Central memory CD8-positive, alpha-beta T cell (primary cell): ENCODE data around the gene HSPB6.

Source experiments
- ATAC-seq: fragments of 150-1000 bp; cut with Tn5 transposase; replicated peaks from 2 replicates; pipeline ENCODE4 v1.10.0; 2022; ENCODE audit warnings: mild to moderate bottlenecking, moderate FRiP score, moderate number of reproducible peaks; ENCODE audit not compliant: poor library complexity, severe bottlenecking; ENCODE audit errors: extremely low read depth
- DNase-seq, 2 donors: peaks; one replicate each; pipeline ENCODE4 v3.0.0; 2021; ENCODE audit warnings: low spot score in 2 of 2
- H3K27ac Mint-ChIP-seq: one replicate; pipeline ENCODE4 v1.8.0; 2022; ENCODE audit warnings: low read depth, mild to moderate bottlenecking, moderate library complexity, mixed read lengths
- H3K27me3 Mint-ChIP-seq: one replicate; pipeline ENCODE4 v1.8.0; 2022; ENCODE audit warnings: mixed read lengths
- H3K36me3 Mint-ChIP-seq: one replicate; pipeline ENCODE4 v1.8.0; 2022; ENCODE audit warnings: mild to moderate bottlenecking, moderate library complexity, mixed read lengths; ENCODE audit not compliant: insufficient read depth
- H3K4me1 Mint-ChIP-seq: one replicate; pipeline ENCODE4 v1.8.0; 2022; ENCODE audit warnings: mixed read lengths
- H3K4me3 Mint-ChIP-seq: one replicate; pipeline ENCODE4 v1.8.0; 2022; ENCODE audit warnings: mild to moderate bottlenecking, moderate library complexity, mixed read lengths
- H3K9me3 Mint-ChIP-seq: one replicate; pipeline ENCODE4 v1.8.0; 2022; ENCODE audit warnings: mixed read lengths

Gene HSPB6

DNA sequence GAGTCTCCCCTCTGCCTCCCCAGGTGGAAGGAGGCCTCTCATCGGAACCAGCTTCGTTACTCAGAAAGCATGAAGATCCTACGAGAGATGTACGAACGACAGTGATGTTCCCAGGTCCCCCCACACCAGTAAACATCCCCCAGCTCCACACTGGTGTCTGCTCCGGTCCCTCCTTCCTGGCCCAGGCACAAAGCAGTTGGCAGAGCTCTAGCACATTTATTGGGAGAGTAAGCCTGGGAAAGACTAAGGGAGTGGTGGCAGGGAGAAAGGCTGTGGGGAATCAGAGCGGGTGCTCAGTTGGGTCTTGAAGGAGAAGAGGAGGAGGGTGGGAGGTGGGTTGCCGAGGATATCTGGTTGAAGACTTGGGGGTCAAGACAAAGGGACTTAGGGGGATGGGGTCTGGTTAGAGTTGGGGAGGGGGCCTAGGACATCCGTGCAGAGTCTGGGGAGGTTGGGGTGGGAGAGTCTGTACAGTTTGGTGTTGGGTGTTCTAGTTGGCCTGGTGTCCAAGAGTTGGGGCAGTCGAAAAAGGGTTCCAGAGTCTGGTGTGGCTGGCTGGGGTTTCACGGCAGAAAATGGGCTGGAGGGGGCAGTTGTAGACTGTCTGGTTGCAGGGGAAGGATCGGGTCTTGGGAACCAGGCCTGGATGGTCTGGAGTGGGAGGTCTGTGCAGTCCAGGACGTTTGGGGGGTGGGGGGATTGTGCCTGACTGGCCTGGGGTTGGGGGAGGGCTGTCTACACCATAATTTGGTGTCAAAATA, 2.3 kb downstream of the HSPB6 start:
- H3K4me1 Mint-ChIP-seq = peaks cover 17% of the 10 kb centered on the region
- ATAC-seq = no peak
- H3K4me3 Mint-ChIP-seq = peak overlapping the region; percentile 24

DNA sequence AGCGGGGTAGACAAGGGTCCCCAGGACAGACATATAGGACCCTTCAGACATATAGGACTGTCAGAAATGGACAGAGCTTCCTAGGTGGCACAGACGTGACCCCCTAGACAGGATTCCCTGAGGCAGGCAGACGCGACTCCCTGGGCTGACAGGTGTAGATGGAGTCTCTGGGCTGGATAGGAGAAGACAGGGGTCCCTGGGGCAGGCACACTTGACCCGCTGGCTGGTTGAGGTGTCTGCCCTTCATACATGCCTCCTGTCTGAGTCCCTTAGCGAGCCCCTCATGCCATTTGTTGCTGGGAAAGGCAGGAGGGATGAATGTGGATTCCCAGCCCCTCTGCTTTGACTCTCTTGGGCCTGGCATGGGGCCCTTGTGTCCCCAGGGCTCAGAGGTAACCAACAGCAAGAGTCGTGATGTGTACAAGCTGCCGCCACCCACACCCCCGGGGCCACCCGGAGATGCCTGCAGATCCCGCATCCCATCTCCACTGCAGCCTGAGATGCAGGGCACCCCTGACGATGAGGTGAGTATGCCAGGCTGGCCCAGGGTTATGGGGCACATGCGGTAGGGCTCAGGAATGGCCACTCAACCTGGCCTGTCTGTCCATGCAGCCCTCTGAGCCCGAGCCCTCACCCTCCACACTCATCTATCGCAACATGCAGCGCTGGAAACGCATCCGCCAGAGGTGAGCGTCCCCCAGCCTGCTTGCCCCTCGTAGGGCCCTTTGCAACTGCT, 3.0 kb downstream of the HSPB6 start:
- Mint-ChIP-seq H3K4me3 (no peak overlapping the region), H3K4me1 (peaks cover 18% of the 10 kb centered on the region), H3K27me3 (no peaks in the 10 kb centered on the region), H3K9me3 (no peaks in the 10 kb centered on the region), H3K36me3 (peaks cover 11% of the 10 kb centered on the region), H3K27ac (no peak overlapping the region)
- no peak for DNase-seq
- ATAC-seq = no peak

More for the DNA sequence above, 2.3 kb downstream of the HSPB6 start:
- DNase-seq = no peak
- Mint-ChIP-seq H3K9me3 (no peaks in the 10 kb centered on the region), H3K27ac (peak overlapping the region; percentile 4), H3K27me3 (no peaks in the 10 kb centered on the region), H3K36me3 (peaks cover 11% of the 10 kb centered on the region)

DNA sequence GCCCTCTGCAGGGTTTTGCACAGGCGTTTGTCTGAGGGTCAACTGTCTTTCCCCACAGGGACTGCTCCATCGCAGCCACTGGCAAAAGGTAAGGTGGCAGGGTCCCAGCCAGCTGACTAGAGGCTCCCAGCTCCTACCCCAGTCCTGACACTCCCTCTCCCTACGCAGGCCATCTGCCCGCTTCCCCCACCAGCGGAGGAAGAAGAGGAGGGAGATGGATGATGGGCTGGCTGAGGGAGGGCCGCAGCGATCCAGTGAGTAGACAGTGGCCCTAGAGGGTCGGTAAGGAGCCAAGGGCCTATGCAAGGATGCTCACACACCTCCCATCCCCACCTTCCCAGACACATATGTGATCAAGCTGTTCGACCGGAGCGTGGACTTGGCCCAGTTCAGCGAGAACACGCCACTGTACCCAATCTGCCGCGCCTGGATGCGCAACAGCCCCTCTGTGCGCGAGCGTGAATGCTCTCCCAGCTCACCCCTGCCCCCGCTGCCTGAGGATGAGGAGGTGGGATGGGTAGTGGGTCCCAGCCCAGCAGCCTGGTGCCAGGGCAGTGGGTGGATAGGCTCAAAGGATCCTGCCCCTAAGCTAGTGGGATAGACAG, 4.0 kb downstream of the HSPB6 start:
- Mint-ChIP-seq H3K36me3 (peaks cover 13% of the 10 kb centered on the region), H3K27me3 (no peaks in the 10 kb centered on the region), H3K27ac (no peak overlapping the region), H3K4me3 (no peak overlapping the region), H3K4me1 (peaks cover 27% of the 10 kb centered on the region), H3K9me3 (no peaks in the 10 kb centered on the region)
- ATAC-seq = no peak
- DNase-seq = no peak

DNA sequence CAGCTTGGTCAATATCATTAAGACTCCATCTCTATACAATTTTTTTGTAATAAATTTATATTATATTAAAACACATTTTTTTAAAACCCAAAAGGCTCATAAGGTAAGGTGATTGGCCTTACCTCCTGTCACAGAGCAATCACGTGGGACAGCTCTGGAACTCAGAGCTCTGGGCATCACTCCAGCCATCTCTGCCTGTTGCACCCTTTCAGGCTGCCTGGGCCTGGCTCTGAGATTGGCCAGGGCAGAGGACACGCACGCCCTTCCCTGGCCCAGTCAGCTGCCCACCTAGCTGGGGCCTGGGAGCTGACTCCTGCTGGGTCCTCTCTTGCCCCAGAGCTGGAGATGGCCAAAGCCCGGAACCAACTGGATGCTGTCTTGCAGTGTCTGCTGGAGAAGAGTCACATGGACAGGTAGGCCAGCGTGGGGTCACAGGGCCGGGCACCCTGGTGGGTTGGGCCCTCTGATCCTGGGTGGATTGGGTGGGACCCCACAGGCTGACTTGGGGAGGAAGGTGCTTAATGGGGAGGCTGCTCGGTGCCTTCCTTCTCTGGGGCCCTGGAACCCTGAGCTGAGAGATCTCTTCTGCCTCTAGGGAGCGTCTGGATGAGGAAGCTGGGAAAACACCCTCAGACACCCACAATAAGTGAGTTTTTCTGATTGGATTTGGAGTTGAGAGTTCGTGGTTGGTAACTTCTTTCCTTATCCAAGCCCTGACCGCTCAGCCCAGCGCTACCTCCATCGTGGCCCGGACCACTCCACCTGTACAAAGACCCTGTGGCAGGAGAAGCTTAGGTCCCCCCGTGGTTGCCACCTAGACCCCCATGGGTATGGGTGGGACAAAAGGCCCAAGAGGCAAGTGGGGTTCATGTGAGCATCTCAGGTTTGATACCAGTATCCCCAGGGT, 4.7 kb downstream of the HSPB6 start:
- Mint-ChIP-seq H3K27ac (no peak overlapping the region), H3K4me3 (no peak overlapping the region), H3K4me1 (peaks cover 28% of the 10 kb centered on the region), H3K27me3 (no peaks in the 10 kb centered on the region), H3K9me3 (no peaks in the 10 kb centered on the region), H3K36me3 (peaks cover 11% of the 10 kb centered on the region)
- ATAC-seq = no peak
- no peak for DNase-seq

DNA sequence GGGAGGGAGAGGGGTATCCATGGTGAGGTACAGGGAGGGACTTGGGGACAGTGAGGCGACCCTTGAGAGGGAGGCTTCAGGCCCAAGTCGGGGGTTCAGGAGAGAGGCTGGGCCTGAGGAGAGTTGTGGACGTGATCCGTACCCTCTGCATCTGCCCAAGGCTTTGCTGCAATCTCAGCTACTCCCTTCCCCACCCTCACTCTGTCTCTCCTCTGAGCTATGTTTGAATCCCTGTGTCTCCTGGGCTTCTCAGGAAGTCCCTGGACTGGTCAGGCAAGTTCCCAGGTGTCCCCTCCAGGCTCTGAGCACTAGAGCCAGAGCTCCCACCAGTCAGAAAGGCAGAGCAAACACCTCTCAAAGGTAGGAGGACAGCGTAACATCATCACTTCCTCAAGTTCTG, 6.7 kb downstream of the HSPB6 start:
- Mint-ChIP-seq H3K27ac (no peak overlapping the region), H3K27me3 (no peaks in the 10 kb centered on the region), H3K4me3 (peak overlapping the region; percentile 46)

DNA sequence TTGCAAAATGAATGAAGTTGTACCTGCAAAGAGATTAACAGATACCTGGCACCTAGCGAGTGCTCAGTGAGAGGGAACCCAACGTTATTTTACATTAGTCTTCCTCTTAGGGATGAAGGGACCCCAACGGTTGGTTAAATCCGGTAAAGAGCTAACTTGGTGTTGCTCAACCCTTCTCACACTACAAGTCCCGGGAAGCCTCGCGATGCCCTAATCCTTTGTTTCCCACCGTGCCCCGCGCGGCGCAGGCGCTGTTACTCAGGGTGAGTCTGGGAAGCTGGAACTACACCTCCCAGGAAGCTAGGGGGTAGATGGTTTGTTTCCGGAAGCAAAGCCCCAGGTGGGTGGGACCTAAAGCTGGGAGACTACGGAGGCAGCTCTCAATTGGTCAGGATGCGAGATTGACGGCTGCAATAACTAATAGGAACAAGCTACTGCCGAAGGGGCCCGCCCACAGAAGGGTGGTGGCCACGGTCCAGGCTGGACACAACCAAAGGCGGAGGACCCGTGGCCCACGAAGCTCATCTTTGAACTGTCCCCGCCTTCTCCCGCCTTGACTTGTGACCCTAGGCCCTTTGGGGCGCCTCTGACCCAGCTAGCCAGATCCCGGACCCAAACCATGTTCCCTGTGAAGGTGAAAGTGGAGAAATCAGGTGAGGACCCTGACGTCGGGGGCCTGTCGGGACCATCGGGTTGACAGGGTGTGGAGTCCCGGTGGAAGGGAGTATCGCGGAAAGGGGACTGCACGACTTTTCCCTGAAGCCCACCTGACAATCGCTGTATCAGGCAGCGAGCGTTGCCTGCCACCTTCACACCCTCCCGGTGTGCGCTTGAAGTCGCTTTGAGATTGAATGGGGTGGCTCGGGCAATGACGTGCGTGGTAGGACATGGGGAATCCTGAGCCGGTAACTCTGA, 8.5 kb downstream of the HSPB6 start, which contains the start of gene LIN37:
LIN37 (plus strand) TSS at position 471 of the 915 bp plus-strand sequence; CDS start at position 620, 149 bp downstream.
- Mint-ChIP-seq H3K36me3 (peaks cover 17% of the 10 kb centered on the region), H3K27me3 (no peaks in the 10 kb centered on the region), H3K27ac (peak within 1 kb of the TSS; percentile 78), H3K4me1 (peaks cover 42% of the 10 kb centered on the region), H3K9me3 (no peaks in the 10 kb centered on the region), H3K4me3 (peak within 1 kb of the TSS; percentile 97)
- peak; percentile 94 to 98 for DNase-seq
- peak; percentile 72 for ATAC-seq

More for the DNA sequence above, 6.7 kb downstream of the HSPB6 start:
- DNase-seq (no peak), ATAC-seq (no peak)
- Mint-ChIP-seq H3K4me1 (peaks cover 36% of the 10 kb centered on the region), H3K36me3 (peaks cover 12% of the 10 kb centered on the region), H3K9me3 (no peaks in the 10 kb centered on the region)

DNA sequence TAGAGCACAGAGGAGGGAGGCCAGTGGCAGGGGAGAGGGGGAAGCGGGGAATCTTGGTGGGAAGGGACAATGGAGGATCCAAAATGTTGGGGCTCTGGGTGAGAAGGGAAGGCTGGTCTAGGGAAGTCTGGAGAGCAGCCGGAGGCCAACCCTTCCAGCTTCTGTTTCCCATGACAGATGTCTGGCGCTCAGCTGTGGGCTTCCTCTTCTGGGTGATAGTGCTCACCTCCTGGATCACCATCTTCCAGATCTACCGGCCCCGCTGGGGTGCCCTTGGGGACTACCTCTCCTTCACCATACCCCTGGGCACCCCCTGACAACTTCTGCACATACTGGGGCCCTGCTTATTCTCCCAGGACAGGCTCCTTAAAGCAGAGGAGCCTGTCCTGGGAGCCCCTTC, 10.3 kb downstream of the HSPB6 start:
- H3K9me3 Mint-ChIP-seq = no peaks in the 10 kb centered on the region
- DNase-seq = no peak
- peak overlapping the region; percentile 97 for H3K4me3 Mint-ChIP-seq
- no peak for ATAC-seq
- peaks cover 21% of the 10 kb centered on the region for H3K36me3 Mint-ChIP-seq
- H3K27me3 Mint-ChIP-seq = no peaks in the 10 kb centered on the region
- peaks cover 52% of the 10 kb centered on the region for H3K4me1 Mint-ChIP-seq
- H3K27ac Mint-ChIP-seq = no peak overlapping the region

DNA sequence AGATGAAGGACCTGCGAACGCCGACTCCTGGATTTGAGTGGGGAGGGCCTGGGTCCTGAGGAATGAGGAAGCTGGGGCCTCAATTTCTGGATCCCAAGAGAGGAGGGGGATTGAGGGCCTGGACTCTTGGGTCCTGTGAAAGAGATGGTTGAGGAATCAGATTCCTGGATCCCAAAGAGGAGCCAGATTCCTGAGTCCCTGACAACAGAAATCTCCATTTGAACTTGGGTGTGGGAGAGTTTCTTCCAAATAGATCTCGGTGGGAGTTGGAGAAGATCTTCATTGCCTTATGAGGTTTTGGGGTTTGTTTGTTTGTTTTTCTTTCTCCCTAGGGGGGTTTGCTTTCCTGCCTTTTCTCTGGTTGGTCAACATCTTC, 10.8 kb downstream of the HSPB6 start:
- Mint-ChIP-seq H3K27me3 (no peaks in the 10 kb centered on the region), H3K27ac (peak overlapping the region; percentile 95), H3K4me3 (peak overlapping the region; percentile 97), H3K4me1 (peaks cover 53% of the 10 kb centered on the region), H3K36me3 (peaks cover 21% of the 10 kb centered on the region), H3K9me3 (no peaks in the 10 kb centered on the region)
- DNase-seq (no peak), ATAC-seq (no peak)

DNA sequence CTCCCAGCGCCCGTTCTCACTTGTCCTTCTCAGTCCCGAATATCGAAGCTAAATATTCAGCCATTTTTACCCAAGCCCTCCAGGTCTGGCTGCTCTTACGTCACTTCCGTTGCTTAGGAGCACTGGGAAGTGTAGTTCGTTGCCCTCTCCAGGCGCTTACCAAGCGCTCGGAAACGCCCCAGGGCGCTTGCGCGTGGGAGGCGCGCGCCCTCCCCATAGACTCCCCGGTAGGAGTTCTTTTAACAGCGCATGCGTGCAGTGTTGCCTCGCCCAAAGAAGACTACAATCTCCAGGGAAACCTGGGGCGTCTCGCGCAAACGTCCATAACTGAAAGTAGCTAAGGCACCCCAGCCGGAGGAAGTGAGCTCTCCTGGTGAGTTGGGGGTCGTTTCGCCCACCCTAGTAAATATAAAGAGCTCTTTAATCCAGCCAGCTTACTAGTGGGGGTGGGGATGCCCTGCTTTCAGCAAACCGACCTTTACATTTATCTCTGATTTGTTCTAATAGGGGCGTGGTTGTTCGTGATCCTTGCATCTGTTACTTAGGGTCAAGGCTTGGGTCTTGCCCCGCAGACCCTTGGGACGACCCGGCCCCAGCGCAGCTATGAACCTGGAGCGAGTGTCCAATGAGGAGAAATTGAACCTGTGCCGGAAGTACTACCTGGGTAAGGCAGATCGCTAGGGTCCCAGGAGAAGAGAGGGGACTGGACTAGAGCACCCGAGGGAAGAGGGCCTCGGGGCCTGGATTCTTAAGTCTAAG, 11.3 kb downstream of the HSPB6 start, which contains the start of the genes PSENEN and U2AF1L4:
PSENEN (plus strand) TSS at position 324 of the 759 bp plus-strand sequence; CDS start at position 604, 280 bp downstream.
U2AF1L4 (minus strand) TSS at position 91 of the 759 bp plus-strand sequence; CDS start at position 64, 27 bp downstream.
- H3K36me3 Mint-ChIP-seq = peaks cover 24% of the 10 kb centered on the region
- no peaks in the 10 kb centered on the region for H3K27me3 Mint-ChIP-seq
- DNase-seq (peak; percentile 89 to 97), ATAC-seq (peak; percentile 63)
- peak within 1 kb of the TSS; percentile 97 for H3K4me3 Mint-ChIP-seq
- peaks cover 59% of the 10 kb centered on the region for H3K4me1 Mint-ChIP-seq
- peak within 1 kb of the TSS; percentile 95 for H3K27ac Mint-ChIP-seq
- no peaks in the 10 kb centered on the region for H3K9me3 Mint-ChIP-seq

DNA sequence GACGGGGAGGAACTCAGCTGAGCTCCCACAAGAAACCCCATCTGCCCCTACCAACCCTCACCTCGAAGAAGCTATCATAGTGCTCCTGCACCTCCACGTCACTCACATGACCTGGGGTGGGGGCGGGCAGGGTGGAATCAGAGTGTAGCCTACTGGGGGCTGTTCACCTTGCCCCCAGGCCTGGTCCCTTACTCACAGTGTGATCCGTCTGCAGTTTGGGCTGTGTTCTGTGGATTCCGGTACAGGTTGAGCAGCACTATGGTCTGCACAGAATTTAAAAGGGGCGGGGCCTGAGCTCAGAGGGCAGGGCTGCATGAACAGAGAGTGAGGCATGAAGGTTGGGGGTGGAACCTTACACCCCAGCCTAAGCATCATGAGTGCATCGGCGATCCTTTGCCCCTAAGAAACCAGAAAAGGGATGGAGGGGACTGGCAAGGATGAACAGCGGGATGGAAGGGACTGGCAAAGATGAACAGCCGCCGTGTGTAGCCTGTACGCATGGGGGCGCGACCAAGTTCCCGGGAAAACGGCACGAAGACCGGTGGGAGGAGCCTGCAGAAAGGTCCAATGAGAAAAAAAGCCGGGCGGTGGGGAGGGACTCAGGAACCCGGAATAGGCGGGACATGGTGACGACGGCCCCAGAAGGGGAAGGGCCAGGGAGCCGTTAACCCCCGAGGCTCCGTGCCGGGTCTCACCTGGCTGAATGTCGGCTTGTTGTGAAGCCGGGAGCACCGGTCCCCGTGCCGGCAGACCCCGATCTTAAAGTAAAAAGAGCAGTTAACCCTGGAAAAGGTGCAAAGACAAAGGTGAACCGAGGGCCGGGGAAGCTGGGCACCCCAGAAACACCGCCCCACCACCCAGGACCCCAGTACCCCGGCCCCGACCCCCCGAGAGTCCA, 12.2 kb downstream of the HSPB6 start:
- H3K27me3 Mint-ChIP-seq = no peaks in the 10 kb centered on the region
- ATAC-seq (peak; percentile 64), DNase-seq (peak; percentile 87 to 91)
- H3K4me3 Mint-ChIP-seq = peak overlapping the region; percentile 97
- peaks cover 59% of the 10 kb centered on the region for H3K4me1 Mint-ChIP-seq
- H3K27ac Mint-ChIP-seq = peak overlapping the region; percentile 95
- H3K36me3 Mint-ChIP-seq = peaks cover 24% of the 10 kb centered on the region
- no peaks in the 10 kb centered on the region for H3K9me3 Mint-ChIP-seq
